ENCODE data around the gene SIM2.

SIM2 gene

GRCh38 chr21:36783612-36784374 is 84.9 kb downstream of the SIM2 start:
- TF ChIP-seq EZH2phosphoT487 (IDR thresholded peaks at IDR 0.05; ENCODE audit: low read depth), result no peak
- TF ChIP-seq CTCF (IDR thresholded peaks at IDR 0.05; ENCODE audit: low read depth, low read length), result no peak
- no peaks in the 10 kb centered on the region for H3K36me3 ChIP-seq (replicated peaks; ENCODE audit: low read depth, low read length)
- H3K4me2 ChIP-seq (ENCODE audit: low read length), result no peak overlapping the region
- no peaks in the 10 kb centered on the region for H3K9me3 ChIP-seq (ENCODE audit: insufficient read depth, low read length)
- no peak overlapping the region for H3K9ac ChIP-seq (ENCODE audit: low read length)
- H2AFZ ChIP-seq (ENCODE audit: low read depth, low read length), result no peak overlapping the region
- no peak overlapping the region for H3K27ac ChIP-seq (ENCODE audit: low read length)
- H3K4me3 ChIP-seq (ENCODE audit: low read length), result no peak overlapping the region
- no peaks in the 10 kb centered on the region for H3K4me1 ChIP-seq (ENCODE audit: low read length)
- no peaks in the 10 kb centered on the region for H3K79me2 ChIP-seq (ENCODE audit: low read length)
- H4K20me1 ChIP-seq (ENCODE audit: insufficient read depth, low read length), result no peaks in the 10 kb centered on the region
- H3K27me3 ChIP-seq (ENCODE audit: low read depth, low read length), result no peaks in the 10 kb centered on the region

- H3K36me3 ChIP-seq (replicated peaks; ENCODE audit: low read depth, low read length), result no peaks in the 10 kb centered on the region
- no peaks in the 10 kb centered on the region for H3K79me2 ChIP-seq (ENCODE audit: low read length)
- no peaks in the 10 kb centered on the region for H4K20me1 ChIP-seq (ENCODE audit: insufficient read depth, low read length)
- no peaks in the 10 kb centered on the region for H3K27me3 ChIP-seq (ENCODE audit: low read depth, low read length)
- H3K4me2 ChIP-seq (ENCODE audit: low read length), result no peak overlapping the region
- no peaks in the 10 kb centered on the region for H3K9me3 ChIP-seq (ENCODE audit: insufficient read depth, low read length)
- H3K9ac ChIP-seq (ENCODE audit: low read length), result no peak overlapping the region
- no peaks in the 10 kb centered on the region for H3K4me1 ChIP-seq (ENCODE audit: low read length)
- no peak for TF ChIP-seq EZH2phosphoT487 (IDR thresholded peaks at IDR 0.05; ENCODE audit: low read depth)
- TF ChIP-seq CTCF (IDR thresholded peaks at IDR 0.05; ENCODE audit: low read depth, low read length), result no peak
- no peak overlapping the region for H3K27ac ChIP-seq (ENCODE audit: low read length)
- H3K4me3 ChIP-seq (ENCODE audit: low read length), result no peak overlapping the region
- no peak overlapping the region for H2AFZ ChIP-seq (ENCODE audit: low read depth, low read length)
These were observed 86.0 kb downstream of the SIM2 start for GRCh38 chr21:36784947-36785346.

- Histone ChIP-seq H3K79me2 (ENCODE audit: low read length) (no peaks in the 10 kb centered on the region), H2AFZ (ENCODE audit: low read depth, low read length) (no peak overlapping the region), H3K27me3 (ENCODE audit: low read depth, low read length) (no peaks in the 10 kb centered on the region), H3K27ac (ENCODE audit: low read length) (no peak overlapping the region), H3K4me3 (ENCODE audit: low read length) (no peak overlapping the region), H3K9ac (ENCODE audit: low read length) (no peak overlapping the region), H3K4me1 (ENCODE audit: low read length) (no peaks in the 10 kb centered on the region), H3K36me3 (replicated peaks; ENCODE audit: low read depth, low read length) (no peaks in the 10 kb centered on the region), H4K20me1 (ENCODE audit: insufficient read depth, low read length) (no peaks in the 10 kb centered on the region), H3K4me2 (ENCODE audit: low read length) (no peak overlapping the region), H3K9me3 (ENCODE audit: insufficient read depth, low read length) (no peaks in the 10 kb centered on the region)
- no peak for TF ChIP-seq CTCF (IDR thresholded peaks at IDR 0.05; ENCODE audit: low read depth, low read length)
- no peak for TF ChIP-seq EZH2phosphoT487 (IDR thresholded peaks at IDR 0.05; ENCODE audit: low read depth)
These were observed 86.7 kb downstream of the SIM2 start for GRCh38 chr21:36785615-36786014.

GRCh38 chr21:36786186-36786585 is 87.3 kb downstream of the SIM2 start:
- Histone ChIP-seq H3K4me2 (ENCODE audit: low read length) (no peak overlapping the region), H3K9me3 (ENCODE audit: insufficient read depth, low read length) (no peaks in the 10 kb centered on the region), H2AFZ (ENCODE audit: low read depth, low read length) (no peak overlapping the region), H3K36me3 (replicated peaks; ENCODE audit: low read depth, low read length) (no peaks in the 10 kb centered on the region), H3K4me1 (ENCODE audit: low read length) (no peaks in the 10 kb centered on the region), H3K9ac (ENCODE audit: low read length) (no peak overlapping the region), H4K20me1 (ENCODE audit: insufficient read depth, low read length) (no peaks in the 10 kb centered on the region), H3K79me2 (ENCODE audit: low read length) (no peaks in the 10 kb centered on the region), H3K27ac (ENCODE audit: low read length) (no peak overlapping the region), H3K4me3 (ENCODE audit: low read length) (no peak overlapping the region), H3K27me3 (ENCODE audit: low read depth, low read length) (no peaks in the 10 kb centered on the region)
- TF ChIP-seq CTCF (IDR thresholded peaks at IDR 0.05; ENCODE audit: low read depth, low read length) (no peak), EZH2phosphoT487 (IDR thresholded peaks at IDR 0.05; ENCODE audit: low read depth) (no peak)
